ENCODE results near the gene AQP1. TPM values are rescaled to one million over a fixed set of nuclear protein-coding genes. Genes with fewer than 3 reads are reported as not detected.

The AQP1 gene
- total and polyA plus RNA-seq, 3 donors from 2014 or later, result 15.2 to 55.8 (median 28.1) TPM

DNA sequence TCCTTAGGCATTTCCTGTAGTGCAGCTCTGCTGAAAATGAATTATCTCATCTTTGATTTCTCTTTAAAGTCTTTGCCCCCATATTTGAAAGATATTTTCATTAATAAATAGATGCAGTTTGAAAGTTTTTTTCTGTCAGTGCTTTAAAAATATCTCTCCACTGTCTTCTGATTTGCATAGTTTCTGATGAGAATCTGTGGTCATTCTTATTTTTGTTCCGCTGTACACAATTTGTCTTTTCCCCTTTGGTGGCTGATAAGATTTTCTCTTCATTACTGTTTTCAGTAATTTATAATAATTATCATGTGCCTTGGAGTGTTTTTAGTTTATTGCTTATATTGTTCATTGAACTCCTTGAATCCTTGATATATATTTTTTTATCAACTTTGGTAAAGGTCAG lies 45.1 kb downstream of the AQP1 start:
- intact Hi-C loops (cut with DNase I; ENCODE audit: low total_unique reads), result no loop called here
- DNase-seq, result no peak
- Histone ChIP-seq H3K4me1 (no peaks in the 10 kb centered on the region), H3K27ac (no peak overlapping the region), H3K9me3 (no peaks in the 10 kb centered on the region), H3K36me3 (ENCODE audit: low read depth, missing control alignments) (no peaks in the 10 kb centered on the region), H3K27me3 (no peaks in the 10 kb centered on the region), H3K4me3 (no peak overlapping the region)
- 96 to 100% methylated on average over 1 of the region's 1 CpG for WGBS, 2 donors
- TF ChIP-seq, protein P1, sequence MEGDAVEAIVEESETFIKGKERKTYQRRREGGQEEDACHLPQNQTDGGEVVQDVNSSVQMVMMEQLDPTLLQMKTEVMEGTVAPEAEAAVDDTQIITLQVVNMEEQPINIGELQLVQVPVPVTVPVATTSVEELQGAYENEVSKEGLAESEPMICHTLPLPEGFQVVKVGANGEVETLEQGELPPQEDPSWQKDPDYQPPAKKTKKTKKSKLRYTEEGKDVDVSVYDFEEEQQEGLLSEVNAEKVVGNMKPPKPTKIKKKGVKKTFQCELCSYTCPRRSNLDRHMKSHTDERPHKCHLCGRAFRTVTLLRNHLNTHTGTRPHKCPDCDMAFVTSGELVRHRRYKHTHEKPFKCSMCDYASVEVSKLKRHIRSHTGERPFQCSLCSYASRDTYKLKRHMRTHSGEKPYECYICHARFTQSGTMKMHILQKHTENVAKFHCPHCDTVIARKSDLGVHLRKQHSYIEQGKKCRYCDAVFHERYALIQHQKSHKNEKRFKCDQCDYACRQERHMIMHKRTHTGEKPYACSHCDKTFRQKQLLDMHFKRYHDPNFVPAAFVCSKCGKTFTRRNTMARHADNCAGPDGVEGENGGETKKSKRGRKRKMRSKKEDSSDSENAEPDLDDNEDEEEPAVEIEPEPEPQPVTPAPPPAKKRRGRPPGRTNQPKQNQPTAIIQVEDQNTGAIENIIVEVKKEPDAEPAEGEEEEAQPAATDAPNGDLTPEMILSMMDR (IDR thresholded peaks at IDR 0.05), result no peak
- no peak for TF ChIP-seq POLR2A (IDR thresholded peaks at IDR 0.05)

DNA sequence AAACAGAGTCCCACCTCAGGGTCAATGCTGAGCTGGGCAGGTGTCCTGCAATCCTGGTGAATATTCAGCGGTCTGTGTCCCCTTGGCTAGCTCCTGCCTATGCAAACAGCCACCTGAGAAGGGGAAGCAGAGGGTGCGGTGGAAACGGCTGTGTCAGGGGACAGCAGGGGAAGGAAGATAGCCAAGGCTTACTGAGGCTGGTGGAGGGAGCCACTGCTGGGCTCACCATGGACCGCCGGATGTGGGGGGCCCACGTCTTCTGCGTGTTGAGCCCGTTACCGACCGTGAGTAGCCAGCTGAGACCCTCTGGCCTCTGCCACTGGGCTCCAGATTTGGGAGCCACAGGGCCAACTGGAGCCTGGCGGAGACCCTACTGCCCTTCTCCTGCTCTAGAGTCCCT lies 52.2 kb downstream of the AQP1 start, which contains the start of gene GHRHR:
Gene GHRHR (plus strand): TSS at position 112 of the 400 bp plus-strand sequence. CDS start 116 bp downstream, at position 228.
- H3K9me3 ChIP-seq, result no peaks in the 10 kb centered on the region
- H3K36me3 ChIP-seq (ENCODE audit: low read depth, missing control alignments), result no peaks in the 10 kb centered on the region
- no peak for TF ChIP-seq POLR2A (IDR thresholded peaks at IDR 0.05)
- TF ChIP-seq, protein P1 (IDR thresholded peaks at IDR 0.05), result no peak
- DNase-seq, result no peak
- 76 to 88% methylated on average over 6 to 11 of the region's 11 CpGs for WGBS, 2 donors
- no peaks in the 10 kb centered on the region for H3K4me1 ChIP-seq
- intact Hi-C loops (cut with DNase I; ENCODE audit: low total_unique reads), result no loop called here
- H3K27me3 ChIP-seq, result no peaks in the 10 kb centered on the region
- no peak within 1 kb of the TSS for H3K27ac ChIP-seq
- H3K4me3 ChIP-seq, result no peak within 1 kb of the TSS

DNA sequence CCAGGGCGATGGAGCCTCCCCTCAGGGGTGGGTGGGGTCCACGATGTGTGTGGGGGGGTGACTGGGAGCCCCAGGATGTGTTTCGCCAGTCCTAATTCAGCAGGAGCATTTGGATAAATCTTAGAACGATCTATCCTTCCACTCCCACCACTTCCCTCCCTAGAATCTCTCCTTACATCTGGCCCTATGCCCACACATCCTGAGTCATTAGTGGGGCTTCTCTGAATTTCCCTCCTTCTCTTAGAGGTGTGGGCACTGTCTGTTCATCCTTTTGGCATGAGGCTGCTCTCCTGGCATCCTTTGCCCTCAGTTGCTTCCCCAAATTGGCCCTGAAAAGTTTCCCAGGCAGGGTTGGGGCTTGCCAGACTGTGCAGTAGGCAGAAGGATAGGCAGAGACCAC lies 53.7 kb downstream of the AQP1 start:
- intact Hi-C loops (cut with DNase I; ENCODE audit: low total_unique reads), result no loop called here
- DNase-seq, result no peak
- Histone ChIP-seq H3K4me3 (no peak overlapping the region), H3K27ac (no peak overlapping the region), H3K36me3 (ENCODE audit: low read depth, missing control alignments) (no peaks in the 10 kb centered on the region), H3K9me3 (no peaks in the 10 kb centered on the region), H3K4me1 (no peaks in the 10 kb centered on the region), H3K27me3 (no peaks in the 10 kb centered on the region)
- TF ChIP-seq POLR2A (IDR thresholded peaks at IDR 0.05), result no peak
- TF ChIP-seq, protein P1 (IDR thresholded peaks at IDR 0.05), result no peak
- 51 to 58% methylated on average over 4 of the region's 4 CpGs for WGBS, 2 donors

DNA sequence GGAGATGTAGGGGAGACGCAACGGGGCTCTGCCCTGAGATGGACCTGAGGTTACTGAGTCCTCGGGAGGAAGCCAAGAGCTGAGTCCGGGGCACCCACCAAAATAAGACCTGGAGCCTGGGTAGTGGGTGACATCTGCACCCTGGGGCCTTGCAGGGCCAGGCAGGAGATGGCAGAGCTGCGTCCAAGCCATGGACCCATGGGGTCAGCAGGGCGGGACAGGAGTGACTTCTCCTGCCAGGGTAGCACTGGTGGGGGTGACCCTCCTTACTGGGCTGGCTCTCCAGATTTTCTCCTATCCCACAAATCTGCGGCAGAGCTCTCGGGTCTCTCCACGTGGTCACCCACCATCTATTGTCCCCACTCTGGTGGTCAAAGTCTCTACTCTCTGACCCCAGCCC lies 54.2 kb downstream of the AQP1 start:
- no peak for DNase-seq
- WGBS, 2 donors, result 87 to 89% methylated on average over 8 to 9 of the region's 9 CpGs

DNA sequence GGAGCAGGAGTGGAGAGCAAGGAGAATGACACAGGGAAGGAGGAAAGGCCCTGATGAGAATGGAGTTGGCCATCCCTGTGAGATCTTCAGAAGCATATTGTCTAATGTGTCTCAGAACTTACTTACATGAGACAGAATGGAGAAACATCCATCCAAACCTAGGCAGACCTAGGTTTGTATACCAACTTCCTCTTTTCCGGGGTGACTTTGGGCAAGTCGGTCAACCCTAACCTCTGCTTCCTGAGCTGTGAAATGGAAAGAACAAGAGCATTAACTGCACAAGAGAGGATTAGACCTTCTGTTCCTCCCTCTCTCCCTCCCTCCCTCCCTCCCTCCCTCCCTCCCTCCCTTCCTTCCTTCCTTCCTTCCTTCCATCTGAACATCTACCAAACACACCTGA lies 56.6 kb downstream of the AQP1 start:
- 90 to 92% methylated on average over 2 of the region's 2 CpGs for WGBS, 2 donors
- no peak overlapping the region for H3K4me3 ChIP-seq
- TF ChIP-seq, protein P1 (IDR thresholded peaks at IDR 0.05), result no peak
- TF ChIP-seq POLR2A (IDR thresholded peaks at IDR 0.05), result no peak
- intact Hi-C loops (cut with DNase I; ENCODE audit: low total_unique reads), result no loop called here
- no peak overlapping the region for H3K27ac ChIP-seq
- H3K27me3 ChIP-seq, result no peaks in the 10 kb centered on the region
- no peaks in the 10 kb centered on the region for H3K9me3 ChIP-seq
- no peaks in the 10 kb centered on the region for H3K4me1 ChIP-seq
- no peaks in the 10 kb centered on the region for H3K36me3 ChIP-seq (ENCODE audit: low read depth, missing control alignments)
- DNase-seq, result no peak

More for the DNA sequence above, 54.2 kb downstream of the AQP1 start:
- Histone ChIP-seq H3K27me3 (no peaks in the 10 kb centered on the region), H3K4me1 (no peaks in the 10 kb centered on the region), H3K4me3 (no peak overlapping the region), H3K36me3 (ENCODE audit: low read depth, missing control alignments) (no peaks in the 10 kb centered on the region), H3K9me3 (no peaks in the 10 kb centered on the region), H3K27ac (no peak overlapping the region)
- intact Hi-C loops (cut with DNase I; ENCODE audit: low total_unique reads), result no loop called here
- TF ChIP-seq, protein P1 (IDR thresholded peaks at IDR 0.05), result no peak
- TF ChIP-seq POLR2A (IDR thresholded peaks at IDR 0.05), result no peak

Data from testis (tissue), 3 donors.